Endometrial microvascular endothelial cells (primary cell): ENCODE data around the gene SPTB. TPM values are rescaled to one million over a fixed set of nuclear protein-coding genes. Genes with fewer than 3 reads are reported as not detected.
"Not testable (repeated sequence)": the region's sequence is repeated elsewhere in the genome, so short reads cannot be mapped to it uniquely, and the experiment has no call there.

ENCODE experiments used
- in situ Hi-C: cut with HindIII; loops from 2 replicates; pipeline ENCODE4 v1.10.0; 2017; ENCODE audit warnings: low sequenced_read_pairs, low pct_unique_long_range_greater_than_20kb; ENCODE audit errors: inconsistent ontology term
- total RNA-seq: library from RNA; depleted of rRNA; stranded (reverse); fragments of >200 nt; gene quantifications from one replicate; pipeline ENCODE4 v1.2.3, GENCODE V29; 2015; ENCODE audit errors: inconsistent ontology term

Gene SPTB
- not detected for total RNA-seq

DNA sequence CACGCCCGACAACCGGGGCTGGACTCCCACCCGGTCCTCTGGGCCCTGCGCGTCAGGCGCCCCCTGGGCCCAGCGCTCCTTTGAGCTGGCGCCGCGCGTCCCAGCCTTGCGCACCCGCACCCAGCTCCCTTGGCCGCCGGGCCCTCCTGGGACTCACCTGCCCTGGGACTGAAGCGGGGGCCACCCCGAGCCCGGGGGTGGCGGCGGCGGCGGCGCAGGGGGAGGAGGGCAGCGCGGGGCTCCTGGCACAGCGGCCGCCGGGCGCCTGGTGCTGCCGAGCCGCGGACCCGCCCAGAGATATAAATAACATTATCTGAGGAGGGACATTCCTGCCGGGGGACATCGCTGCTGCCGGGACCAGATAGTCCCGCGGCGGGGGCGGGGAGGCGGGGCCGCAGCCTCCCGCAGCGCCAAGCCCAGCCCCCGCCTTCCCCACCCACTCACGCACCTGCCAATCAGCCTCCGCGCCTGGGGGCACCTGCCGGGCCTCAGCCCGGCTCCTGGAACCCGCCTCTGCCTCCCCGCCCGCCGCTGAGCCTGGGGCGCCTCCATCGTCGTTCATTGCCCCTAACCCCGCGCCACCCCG lies at the start of gene SPTB:
Gene SPTB, minus strand, starts transcription at position 273 of the 586 bp plus-strand sequence. CDS start 56,813 bp downstream, outside the sequence.
- in situ Hi-C loops: no loop called here

DNA sequence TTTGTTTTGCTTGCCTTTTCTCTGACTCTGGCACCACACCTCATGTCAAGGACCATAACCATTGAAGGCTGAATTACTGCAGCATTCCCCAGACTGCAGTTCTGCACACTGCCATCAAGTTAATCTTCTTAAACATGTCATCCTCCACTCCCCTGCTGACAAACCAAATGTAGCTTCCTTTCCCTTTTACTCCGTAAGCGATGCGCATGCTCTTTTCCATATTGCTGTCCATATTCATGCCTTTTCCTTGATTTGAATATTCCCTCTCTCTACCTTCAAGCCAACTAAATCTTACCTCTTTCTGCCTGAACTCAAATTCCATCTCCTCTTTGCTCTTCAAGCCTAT lies 49.3 kb upstream of the SPTB start:
- in situ Hi-C loops: no loop called here

DNA sequence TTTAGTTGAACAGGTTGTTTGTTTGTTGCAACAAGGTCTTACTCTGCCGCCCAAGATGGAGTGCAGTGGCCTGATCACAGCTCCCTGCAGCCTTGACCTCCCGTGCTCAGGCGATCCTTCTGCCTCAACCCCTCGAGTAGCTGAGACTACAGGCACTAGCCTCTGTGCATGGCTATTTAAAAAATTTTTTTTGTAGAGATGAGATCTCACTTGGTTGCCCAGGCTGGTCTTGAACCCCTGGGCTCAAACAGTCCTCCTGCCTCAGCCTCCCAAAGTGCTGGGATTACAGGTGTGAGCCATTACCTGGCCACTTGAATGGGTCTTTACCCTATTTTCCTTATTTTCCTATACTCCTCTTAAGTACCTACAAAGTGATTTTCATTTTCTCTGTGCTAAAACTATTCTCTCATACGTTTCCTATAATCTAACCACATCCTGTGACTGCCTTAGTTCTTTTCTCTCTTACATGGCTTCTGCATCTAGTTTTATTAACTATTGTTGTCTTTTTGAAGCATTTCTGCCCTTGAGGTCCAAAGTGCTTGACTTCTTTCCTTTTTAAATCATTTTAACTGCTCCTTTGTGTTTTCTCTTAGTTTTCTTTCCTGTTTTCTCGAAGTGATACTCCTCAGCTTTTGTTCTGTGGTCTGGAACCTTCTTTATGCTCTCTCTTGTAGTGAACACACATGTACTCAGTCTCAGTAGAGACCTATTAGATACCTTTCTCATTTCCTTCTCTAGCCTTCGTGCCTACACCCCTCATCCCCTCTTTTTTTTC lies 48.7 kb upstream of the SPTB start:
- in situ Hi-C loops: no loop called here

DNA sequence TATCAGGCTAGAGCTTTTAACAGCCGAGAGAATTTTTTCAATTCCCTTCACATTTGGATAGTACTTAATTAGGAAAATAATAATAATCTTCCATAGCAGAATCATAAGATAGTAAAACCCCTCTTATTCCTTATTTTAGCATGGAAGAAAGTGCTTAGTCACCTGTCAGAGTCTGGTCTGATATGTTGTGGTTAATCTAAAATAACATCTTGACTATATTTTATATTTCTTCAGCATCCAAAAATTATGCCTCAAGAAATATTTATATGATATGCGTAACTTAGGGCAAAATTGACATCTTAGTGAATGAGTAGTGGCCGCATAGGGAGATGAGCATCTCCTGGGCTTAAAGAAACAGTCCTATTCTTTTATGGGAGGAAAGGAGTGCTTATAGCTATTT lies 47.3 kb upstream of the SPTB start:
- in situ Hi-C loops: no loop called here

DNA sequence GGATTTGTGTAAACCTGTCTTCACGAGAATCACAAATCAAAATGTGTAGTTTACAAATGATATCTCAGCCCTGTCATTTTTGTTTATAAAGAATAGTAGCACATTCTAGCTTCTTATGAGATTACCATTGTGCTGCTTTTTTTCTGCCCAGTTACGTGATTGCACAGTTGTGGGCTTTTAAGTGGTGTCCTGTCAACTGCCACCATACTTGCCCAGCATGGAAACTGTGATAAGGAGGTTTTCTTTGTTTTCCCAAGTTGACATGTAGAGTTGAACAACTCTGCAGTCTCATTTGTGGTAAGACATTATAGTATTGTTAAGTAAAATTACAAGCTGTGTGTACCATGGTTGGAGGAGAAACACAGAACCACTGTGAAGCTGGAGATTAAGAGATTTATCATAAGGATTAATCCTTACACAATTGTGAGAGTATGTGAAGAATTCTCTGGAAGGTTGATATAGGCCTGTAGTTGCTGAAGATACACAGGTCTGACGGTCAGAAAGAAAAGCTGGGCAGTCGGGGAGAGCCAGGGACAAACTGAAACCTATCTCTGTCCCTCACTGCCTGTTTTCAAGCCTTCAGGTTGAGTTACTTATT lies 46.8 kb upstream of the SPTB start:
- in situ Hi-C loops: no loop called here

DNA sequence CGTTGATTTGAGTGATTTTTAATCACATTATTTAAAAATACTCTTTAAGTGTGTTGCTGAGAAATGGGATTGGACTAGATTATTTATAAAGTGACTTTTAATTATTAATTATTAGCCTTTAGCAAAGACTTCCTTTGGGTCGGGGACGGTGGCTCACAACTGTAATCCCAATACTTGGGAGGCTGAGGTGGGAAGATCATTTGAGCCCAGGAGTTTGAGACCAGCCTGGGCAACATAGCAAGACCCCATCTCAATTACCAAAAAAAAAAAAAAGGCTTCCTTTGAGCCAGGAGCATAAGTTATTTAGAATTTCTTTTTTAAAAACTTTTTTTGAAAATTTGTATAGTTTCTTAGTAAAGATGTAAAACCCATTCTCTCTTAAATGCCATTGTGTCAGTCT lies 43.3 kb upstream of the SPTB start:
- in situ Hi-C loops: no loop called here

DNA sequence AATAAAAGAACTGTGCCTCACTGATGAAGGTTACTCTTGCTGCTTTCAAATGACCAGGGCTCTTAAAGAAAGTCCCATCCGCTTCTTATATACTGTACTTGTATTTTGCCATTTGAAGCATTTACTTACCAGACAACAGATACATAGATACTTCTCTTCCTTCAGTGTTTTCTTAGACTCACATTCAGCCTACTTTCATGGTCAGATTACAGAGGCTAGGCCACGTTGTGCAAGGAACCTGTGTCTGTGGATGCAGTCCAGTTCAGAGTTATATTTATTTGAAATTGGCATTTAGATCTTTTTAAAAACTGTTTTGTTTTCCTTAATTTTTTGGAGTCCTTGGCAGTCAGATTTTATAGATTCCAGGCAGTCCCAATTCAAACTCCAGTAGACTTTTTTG lies 40.8 kb upstream of the SPTB start:
- in situ Hi-C loops: no loop called here

DNA sequence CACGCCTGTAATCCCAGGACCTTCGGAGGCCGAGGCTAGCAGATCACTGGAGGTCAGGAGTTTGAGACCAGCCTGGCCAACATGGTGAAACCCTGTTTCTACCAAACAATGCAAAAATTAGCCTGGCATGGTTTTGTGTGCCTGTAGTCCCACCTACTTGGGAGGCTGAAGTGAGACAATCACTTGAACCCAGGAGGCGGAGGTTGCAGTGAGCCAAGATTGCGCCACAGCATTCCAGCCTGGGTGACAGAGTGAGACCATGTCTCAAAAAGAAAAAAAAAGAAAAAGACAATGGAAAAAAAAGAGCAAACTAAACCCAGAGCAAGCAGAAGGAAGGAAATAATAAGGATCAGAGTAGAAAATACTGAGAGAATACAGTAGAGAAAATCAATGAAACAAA lies 39.9 kb upstream of the SPTB start:
- in situ Hi-C loops: no loop called here

DNA sequence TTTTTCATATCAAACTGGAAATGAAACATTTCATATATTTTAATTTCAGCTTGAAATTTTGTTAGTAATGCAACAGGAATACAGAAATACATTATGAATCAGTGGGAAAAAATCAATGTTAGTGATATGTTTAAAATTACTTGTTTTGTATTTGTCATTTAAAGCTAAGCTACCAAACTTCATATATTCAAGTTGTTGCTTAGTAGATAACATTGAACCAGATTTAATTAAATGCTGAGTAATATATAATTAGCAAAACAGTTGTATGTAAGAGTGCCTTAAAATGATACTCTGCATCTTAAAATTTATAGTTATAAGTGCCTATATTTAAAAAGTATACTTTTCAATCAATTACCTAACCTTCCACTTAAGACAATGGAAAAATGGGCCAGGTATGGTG lies 39.5 kb upstream of the SPTB start:
- in situ Hi-C loops: no loop called here

DNA sequence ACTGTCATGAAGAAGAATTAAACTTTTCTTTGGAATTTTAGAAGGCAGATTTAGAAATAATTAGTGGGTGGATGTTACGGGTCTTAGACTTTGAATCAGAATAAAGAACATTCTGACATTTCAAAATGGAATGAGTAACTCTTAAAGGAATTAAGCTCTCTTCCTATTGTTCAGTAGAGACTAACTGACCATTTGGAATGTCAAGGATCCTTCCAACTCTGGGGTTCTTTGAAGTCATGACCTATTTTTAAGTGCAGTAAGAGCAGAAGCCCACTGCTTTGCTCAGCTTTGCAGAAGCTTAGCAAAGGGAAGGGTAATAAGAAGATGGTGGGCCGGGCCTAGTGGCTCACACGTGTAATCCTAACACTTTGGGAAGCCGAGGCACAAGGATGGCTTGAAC lies 38.5 kb upstream of the SPTB start:
- in situ Hi-C loops: no loop called here

DNA sequence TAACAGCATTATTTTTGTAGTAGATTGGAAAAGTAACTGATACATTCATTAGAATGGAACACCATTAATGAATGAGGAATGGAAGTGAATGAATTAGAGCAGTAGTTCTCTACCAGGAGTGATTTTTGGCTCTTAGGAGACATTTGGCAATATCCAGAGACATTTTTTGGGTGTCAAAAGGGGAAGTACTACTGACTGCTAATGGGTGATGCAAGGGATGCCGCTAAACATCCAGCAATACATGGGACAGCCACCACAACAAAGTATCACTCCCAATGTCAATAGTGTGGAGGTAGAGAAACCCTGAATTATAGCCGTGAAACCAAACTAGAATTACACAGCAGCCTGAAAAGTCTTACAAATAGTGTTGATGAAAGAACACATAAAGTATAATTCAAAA lies 36.1 kb upstream of the SPTB start:
- in situ Hi-C loops: no loop called here

DNA sequence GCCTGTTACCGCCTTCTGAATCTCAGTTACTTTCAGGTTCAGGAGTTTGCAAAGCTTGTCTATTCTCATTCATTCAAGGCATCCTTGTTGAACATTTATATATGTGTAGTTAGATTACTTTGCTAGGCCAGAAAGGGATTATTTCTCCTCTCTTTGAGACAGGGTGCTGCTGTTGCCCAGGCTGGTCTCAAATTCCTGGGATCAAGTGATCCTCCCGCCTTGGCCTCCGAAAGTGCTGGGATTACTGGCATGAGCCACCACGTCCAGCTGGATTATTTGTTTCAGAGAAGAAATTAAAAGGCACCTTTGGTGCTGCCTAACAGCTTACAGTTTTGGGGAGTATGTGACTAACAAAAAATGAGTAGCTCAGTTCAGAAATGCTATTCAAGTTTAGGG lies 35.3 kb upstream of the SPTB start:
- in situ Hi-C loops: no loop called here

DNA sequence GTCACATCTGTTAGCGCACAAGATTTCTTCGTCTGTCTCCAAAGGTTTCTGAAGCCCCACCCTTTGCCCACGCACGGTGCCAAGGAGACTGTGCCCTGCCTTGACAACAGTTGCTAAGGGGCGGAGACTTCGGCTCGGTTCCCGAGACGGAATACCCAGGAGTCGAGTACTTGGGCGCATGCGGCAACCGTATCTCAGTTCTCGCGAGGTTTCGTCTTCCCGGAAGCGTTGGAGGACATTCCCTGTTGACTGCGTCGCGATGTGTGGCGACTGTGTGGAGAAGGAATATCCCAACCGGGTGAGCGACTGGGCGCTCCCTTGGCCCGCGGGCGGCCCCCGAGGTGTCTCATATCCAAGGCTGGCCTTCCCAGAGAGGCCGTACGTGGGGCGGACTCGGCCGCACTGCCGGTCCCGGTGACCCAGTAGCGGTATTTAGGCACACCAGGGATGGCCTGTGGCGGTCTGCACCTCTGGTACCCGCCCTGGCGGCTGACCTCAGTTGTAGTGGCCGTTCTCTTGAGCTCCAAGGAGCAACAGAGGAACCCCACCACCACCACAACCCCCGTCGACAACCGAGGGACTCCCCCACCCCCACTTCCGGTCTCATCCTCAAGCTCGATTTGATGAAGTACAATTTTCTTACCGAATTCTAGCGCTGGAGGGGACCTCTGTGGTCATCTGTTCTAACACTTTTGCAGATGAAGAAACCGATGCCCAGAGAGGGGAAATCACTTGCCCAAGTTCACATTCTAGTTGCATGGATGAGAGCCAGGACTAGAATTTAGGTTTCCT lies 34.7 kb upstream of the SPTB start, which contains the start of gene CHURC1:
Gene CHURC1, plus strand, starts transcription at position 219 of the 792 bp plus-strand sequence. Its CDS starts 41 bp downstream, at position 260.
- in situ Hi-C loops: no loop called here

DNA sequence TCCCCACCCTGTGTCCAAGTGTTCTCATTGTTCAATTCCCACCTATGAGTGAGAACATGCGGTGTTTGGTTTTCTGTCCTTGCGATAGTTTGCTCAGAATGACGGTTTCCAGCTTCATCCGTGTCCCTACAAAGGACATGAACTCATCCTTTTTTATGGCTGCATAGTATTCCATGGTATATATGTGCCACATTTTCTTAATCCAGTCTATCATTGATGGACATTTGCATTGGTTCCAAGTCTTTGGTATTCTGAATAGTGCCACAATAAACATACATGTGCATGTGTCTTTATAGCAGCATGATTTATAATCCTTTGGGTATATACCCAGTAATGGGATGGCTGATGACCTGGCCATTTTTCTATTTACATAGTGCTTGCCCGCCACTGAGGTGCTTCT lies 33.8 kb upstream of the SPTB start:
- in situ Hi-C loops: not testable (repeated sequence)

DNA sequence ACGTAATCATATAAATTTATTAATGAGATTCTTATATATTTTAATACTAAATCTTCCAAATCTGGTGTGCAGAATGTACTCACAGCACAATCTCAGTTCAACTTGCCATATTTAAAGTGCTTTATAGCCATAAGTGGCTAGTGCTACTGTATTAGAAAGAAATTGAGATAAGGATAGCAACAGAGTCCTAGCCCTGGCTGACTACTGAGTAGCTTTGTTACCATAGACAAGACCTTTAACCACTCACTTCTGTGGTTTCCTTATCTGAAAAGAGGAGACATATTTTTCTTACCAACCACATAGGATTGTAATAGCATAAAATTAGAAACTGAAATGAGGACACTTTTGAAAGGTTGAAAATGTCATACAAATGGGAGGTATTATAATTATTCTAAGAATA lies 32.6 kb upstream of the SPTB start:
- in situ Hi-C loops: no loop called here

DNA sequence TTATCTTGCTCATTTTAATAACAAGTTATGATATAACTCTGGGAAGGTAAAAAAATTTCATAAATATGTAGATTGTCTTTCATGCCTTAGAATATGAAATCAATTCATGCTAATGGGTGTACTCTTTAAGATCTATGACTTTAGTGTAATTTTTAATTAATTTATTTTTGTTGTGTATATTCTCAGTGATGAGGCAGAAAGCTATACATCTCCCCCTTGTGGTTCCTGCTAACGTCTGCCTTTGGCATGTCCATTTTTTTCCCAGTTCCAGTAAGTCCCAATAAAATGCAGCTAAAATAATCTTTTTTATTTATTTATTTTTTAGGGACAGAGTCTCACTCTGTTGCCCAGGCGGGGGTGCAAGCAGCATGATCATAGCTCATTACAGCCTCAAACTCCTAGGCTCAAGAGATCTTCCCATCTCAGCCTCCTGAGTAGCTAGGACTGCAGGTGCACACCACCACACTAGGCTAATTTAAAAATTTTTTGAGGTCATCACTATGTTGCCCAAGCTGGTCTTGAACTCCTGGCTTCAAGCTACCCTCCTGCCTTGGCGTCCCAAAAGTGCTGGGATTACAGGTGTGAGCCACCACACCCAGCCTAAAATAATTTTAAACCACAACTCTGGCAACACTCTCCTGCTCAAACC lies 31.3 kb upstream of the SPTB start:
- in situ Hi-C loops: no loop called here

DNA sequence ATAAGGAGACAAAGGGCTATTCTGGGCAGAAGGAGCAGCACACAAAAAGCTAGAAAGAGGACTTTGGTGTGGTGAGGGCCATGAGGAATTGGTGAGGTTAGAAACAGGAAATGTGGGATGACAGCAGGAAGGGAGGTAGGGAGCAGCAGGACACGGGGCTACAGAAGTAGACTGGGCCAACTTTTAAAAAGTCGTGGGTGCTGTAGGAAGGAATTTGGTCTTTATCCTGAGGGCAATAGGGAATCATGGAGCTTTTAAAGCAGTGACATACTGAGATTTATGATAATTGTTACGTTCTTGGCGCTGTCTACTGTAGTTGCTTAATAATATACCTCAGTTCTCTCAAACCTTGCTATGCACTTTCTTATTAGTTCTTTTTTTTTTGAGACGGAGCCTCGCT lies 26.3 kb upstream of the SPTB start:
- in situ Hi-C loops: no loop called here

DNA sequence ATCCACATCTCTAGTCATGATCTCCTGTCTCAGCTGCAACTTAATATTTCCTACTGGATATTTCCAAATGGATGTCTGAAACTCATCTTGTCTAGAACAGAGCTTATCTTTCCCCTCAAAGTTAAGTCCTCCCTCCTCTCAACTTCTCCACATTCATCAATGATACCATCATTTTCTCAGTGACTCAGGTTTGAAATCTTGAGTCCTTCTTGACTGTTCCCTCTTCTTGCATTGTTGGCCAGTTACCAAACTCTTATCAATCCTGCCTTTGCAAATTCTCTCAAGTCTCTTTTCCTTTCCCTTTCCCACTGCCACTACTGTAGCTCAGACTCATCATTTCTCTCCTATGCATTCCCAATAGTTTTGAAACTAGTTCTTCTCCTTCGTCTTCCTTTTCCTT lies 20.3 kb upstream of the SPTB start:
- in situ Hi-C loops: no loop called here

DNA sequence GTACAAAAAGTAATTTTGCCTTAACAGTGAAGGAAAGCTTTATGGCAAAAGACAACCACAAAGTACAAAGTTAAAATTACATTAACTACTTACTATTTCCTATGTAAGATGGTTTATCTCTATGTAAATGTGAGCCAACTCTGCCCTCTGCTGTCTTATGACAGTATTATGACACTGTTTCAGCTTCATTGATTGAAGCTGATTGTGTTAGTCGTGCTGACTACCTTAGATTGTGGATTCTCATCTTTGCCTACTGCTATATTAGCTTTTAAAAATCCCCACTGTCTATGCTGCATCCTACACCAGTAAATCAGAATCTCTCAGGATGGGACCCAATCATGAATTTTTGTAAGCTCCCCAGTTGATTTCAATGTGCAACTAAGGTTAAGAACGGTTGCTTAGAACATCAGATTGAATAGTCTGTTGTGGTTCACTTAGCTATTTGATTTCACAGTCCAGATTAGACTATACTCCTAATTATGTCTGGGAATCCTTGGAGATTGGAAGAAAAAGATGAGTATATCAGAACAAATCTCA lies 12.2 kb upstream of the SPTB start:
- in situ Hi-C loops: no loop called here
